HG02571 (cell line): ENCODE measurements around the gene TAS2R60.
"Not testable (repeated sequence)": the region's sequence is repeated elsewhere in the genome, so short reads cannot be mapped to it uniquely, and the experiment has no call there.

Experiments used
- ATAC-seq: cut with Tn5 transposase; IDR thresholded peaks from one replicate; pipeline ENCODE4 v1.9.1; 2021; ENCODE audit warnings: mild to moderate bottlenecking, moderate library complexity; ENCODE audit not compliant: unreplicated experiment

The TAS2R60 gene

GRCh38 chr7:143410521-143411004, 32.7 kb upstream of the TAS2R60 start:
- no peak for ATAC-seq

GRCh38 chr7:143411976-143412708, 31.1 kb upstream of the TAS2R60 start:
- no peak for ATAC-seq

- no peak for ATAC-seq
These were observed 30.1 kb upstream of the TAS2R60 start for GRCh38 chr7:143413123-143413522.

GRCh38 chr7:143415209-143415608, 28.0 kb upstream of the TAS2R60 start:
- ATAC-seq = not testable (repeated sequence)

- no peak for ATAC-seq
These were observed 27.4 kb upstream of the TAS2R60 start for GRCh38 chr7:143415742-143416397.

DNA sequence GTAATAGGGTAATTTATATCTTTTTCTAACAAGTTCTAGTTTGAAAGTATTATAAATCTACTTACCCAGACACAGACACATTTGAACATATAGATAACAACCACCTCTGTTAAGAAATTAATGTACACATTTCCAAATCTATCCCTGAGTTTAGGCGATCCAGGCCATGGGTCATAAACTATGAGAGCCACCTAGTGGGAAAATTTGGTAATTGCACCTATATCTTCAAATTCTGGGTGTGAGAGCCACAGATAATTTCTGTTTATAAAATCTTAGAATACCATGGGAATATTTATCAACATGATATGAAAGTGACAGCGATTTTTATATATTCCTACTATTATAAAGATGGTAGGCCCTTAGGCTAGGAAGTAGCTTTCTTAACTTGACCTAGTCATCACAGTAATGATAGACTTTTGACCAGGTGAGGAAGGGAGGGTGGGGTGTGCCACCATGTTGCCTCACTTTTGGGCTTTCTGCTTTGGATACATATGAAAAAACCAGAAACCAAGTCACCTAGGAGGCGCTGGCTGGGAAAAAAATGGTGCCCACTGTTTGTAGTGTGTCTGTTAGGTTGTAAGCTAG, 26.6 kb upstream of the TAS2R60 start:
- no peak for ATAC-seq

GRCh38 chr7:143417734-143418383, 25.4 kb upstream of the TAS2R60 start:
- no peak for ATAC-seq

DNA sequence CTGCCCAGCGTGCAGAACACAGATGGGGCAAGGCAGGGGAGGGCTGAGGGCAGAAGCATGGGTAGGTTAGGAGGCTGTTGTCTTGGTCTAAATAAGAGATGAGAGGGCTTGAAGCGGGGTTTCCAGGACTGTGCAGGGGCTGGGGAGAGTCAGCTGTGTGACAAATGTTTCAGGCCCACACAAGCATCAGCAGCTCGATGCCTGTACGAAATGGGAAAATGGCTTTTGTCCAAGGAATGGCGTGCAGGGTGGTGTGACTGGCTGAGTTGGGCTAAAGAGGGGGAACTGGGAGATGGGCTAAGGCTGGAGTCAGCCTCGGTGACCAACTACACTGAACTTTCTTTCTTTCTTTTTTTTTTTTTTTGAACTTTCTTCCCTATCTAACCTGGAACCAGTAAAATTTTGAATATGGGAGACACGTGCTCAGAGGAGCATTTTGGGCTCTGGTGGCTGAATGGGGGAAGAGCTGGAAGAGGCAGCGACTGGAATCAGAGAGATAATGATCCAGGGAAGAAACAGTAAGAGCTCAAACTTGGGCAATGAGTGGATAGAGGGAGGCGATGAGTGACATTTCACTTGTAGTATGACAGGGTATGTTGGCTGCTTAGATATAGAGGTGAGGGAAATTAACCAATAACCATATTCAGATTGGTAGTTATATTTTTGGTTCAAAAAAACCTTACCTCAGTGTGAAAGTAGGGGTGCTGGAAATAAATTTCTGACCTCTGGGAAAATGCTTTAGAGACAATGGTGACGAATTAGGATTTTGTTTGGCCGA, 24.4 kb upstream of the TAS2R60 start:
- no peak for ATAC-seq

DNA sequence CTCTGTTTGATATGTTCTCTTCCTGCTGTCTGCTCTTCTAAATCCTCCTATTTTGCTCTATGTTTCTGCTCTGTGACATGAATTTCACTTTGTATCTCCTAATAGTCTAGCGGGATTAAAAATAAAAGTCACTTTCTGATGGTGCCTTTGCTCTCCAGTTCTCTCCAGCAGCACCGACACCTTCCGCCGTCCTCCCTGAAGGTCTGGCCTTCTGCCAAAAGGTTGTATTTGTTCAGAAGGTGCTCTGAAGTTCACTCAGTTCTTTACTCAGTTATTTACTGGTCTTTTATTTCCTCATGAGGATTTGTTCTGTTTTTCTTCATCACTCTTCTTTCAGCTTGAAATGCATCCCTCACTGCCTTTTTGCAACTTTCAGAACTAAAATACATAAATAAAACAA, 23.4 kb upstream of the TAS2R60 start:
- no peak for ATAC-seq

DNA sequence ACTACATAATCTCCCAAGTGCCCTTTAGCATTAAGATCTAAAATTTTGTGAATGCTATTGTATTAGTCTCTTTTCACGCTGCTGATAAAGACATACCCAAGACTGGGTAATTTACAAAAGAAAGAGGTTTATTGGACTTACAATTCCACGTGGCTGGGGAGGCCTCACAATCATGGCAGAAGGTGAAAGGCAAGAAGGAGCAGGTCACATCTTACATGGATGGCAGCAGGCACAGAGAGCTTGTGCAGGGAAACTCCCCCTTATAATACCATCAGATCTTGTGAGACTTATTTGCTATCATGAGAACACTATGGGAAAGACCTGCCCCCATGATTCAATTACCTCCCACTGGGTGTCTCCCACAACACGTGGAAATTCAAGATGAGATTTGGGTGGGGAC, 22.6 kb upstream of the TAS2R60 start:
- not testable (repeated sequence) for ATAC-seq

DNA sequence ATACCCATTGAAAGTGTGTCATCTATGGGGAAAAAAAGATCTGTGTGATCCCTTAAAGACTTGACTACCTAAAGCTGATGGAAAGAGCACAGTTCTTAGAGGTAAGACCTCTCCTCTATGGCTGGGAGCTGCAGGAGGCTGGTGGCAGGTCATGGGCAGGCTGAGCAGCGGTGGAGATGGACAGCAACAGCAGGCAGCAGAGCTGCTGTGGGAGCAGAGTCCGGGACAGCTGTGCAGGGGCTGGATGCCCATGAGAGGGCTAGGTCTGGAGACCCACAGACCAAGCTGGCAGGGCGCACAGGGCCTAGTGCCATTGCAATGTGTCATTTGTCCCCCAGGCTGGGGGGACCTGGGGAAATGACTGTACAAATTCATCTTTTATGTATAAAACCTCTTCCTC, 21.2 kb upstream of the TAS2R60 start:
- ATAC-seq = no peak

DNA sequence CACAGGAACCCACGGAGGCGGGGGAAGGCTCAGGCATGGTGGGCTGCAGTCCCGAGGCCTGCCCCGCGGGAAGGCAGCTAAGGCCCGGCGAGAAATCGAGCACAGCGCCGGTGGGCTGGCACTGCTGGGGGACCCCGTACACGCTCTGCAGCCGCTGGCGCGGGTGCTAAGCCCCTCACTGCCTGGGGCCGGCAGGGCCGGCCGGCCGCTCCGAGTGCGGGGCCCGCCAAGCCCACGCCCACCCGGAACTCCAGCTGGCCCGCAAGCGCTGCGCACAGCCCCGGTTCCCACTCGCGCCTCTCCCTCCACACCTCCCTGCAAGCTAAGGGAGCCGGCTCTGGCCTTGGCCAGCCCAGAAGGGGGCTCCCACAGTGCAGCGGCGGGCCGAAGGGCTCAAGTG, 18.8 kb upstream of the TAS2R60 start:
- not testable (repeated sequence) for ATAC-seq

GRCh38 chr7:143426479-143427142, 16.6 kb upstream of the TAS2R60 start:
- ATAC-seq = no peak

- ATAC-seq = no peak
These were observed 13.2 kb upstream of the TAS2R60 start for GRCh38 chr7:143429770-143430698.

- no peak for ATAC-seq
These were observed 12.1 kb upstream of the TAS2R60 start for GRCh38 chr7:143431109-143431508.

- no peak for ATAC-seq
These were observed 9.5 kb upstream of the TAS2R60 start for GRCh38 chr7:143433759-143434158.

- no peak for ATAC-seq
These were observed 8.6 kb upstream of the TAS2R60 start for GRCh38 chr7:143434660-143435059.

- ATAC-seq = no peak
These were observed 8.0 kb upstream of the TAS2R60 start for GRCh38 chr7:143435266-143435665.

DNA sequence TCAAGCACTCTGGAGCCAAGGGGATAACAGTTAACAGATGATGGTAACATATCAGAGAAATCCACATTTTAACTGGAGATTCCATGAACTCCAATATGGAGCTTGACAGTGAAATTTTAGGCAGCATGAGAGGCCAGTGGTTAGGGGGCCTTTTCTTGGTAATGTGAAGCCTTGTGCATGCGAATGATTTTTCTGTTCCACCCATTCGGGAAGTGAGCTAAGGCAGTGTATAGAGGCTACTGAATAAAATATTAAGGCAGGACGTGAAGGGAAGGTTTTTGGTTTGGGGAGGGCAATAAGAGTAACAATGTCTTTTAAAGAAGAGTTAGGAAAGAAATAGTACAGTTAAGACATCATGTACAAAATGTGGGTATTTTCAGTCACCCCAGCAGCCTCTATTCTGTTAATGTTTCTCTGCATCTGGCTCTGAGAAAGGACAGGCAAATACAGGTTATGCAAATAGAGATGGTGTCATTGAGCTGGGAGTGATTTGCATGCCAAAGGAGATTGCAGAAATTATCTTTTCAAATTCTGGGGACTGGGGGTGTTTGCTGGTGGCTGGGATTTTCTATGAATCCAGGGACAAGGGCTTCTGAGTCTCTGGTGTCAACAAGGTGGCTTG, 6.8 kb upstream of the TAS2R60 start:
- peak; percentile 82 for ATAC-seq
